ENCODE results near the gene COQ9.

The COQ9 gene

GRCh38 chr16:57479205-57479975 is 32.1 kb downstream of the COQ9 start (continued):
- TF ChIP-seq ZNF473 (tag by site-specific recombination; IDR thresholded peaks at IDR 0.05) (no peak), ZNF513 (tag by site-specific recombination; IDR thresholded peaks at IDR 0.05) (peak; percentile 46), ZNF768 (tag by site-specific recombination; IDR thresholded peaks at IDR 0.05) (no peak), ZNF837 (tag by site-specific recombination; IDR thresholded peaks at IDR 0.05) (no peak), ZBTB48 (tag by site-specific recombination; IDR thresholded peaks at IDR 0.05) (no peak), KLF7 (tag by site-specific recombination; IDR thresholded peaks at IDR 0.05; ENCODE audit: borderline replicate concordance) (no peak), HOXC10 (CRISPR knock-in tag; IDR thresholded peaks at IDR 0.05) (no peak), ZNF692 (tag by site-specific recombination; IDR thresholded peaks at IDR 0.05) (no peak), ZNF488 (tag by site-specific recombination; IDR thresholded peaks at IDR 0.05) (no peak), TRIM28 (IDR thresholded peaks at IDR 0.05; ENCODE audit: borderline replicate concordance, low read length) (no peak), ZNF274 (IDR thresholded peaks at IDR 0.05; ENCODE audit: low read length) (no peak), ZNF274 (tag by site-specific recombination; IDR thresholded peaks at IDR 0.05; ENCODE audit: borderline replicate concordance) (no peak), ZNF571 (tag by site-specific recombination; IDR thresholded peaks at IDR 0.05) (no peak), ZNF416 (tag by site-specific recombination; IDR thresholded peaks at IDR 0.05) (no peak), BCL11A (tag by site-specific recombination; IDR thresholded peaks at IDR 0.05; ENCODE audit: low read depth) (no peak), ZNF596 (tag by site-specific recombination; IDR thresholded peaks at IDR 0.05) (no peak), PATZ1 (tag by site-specific recombination; IDR thresholded peaks at IDR 0.05) (no peak), BCL11B (tag by site-specific recombination; IDR thresholded peaks at IDR 0.05; ENCODE audit: low read depth) (no peak), ZNF138 (tag by site-specific recombination; IDR thresholded peaks at IDR 0.05; ENCODE audit: borderline replicate concordance) (no peak), ZNF433 (tag by site-specific recombination; IDR thresholded peaks at IDR 0.05; ENCODE audit: low read depth) (no peak), HOXD13 (CRISPR knock-in tag; IDR thresholded peaks at IDR 0.05; ENCODE audit: borderline replicate concordance) (no peak), ZSCAN5A (tag by site-specific recombination; IDR thresholded peaks at IDR 0.05) (no peak), ZNF157 (tag by site-specific recombination; IDR thresholded peaks at IDR 0.05) (no peak)
- TF ChIP-seq, protein P1, sequence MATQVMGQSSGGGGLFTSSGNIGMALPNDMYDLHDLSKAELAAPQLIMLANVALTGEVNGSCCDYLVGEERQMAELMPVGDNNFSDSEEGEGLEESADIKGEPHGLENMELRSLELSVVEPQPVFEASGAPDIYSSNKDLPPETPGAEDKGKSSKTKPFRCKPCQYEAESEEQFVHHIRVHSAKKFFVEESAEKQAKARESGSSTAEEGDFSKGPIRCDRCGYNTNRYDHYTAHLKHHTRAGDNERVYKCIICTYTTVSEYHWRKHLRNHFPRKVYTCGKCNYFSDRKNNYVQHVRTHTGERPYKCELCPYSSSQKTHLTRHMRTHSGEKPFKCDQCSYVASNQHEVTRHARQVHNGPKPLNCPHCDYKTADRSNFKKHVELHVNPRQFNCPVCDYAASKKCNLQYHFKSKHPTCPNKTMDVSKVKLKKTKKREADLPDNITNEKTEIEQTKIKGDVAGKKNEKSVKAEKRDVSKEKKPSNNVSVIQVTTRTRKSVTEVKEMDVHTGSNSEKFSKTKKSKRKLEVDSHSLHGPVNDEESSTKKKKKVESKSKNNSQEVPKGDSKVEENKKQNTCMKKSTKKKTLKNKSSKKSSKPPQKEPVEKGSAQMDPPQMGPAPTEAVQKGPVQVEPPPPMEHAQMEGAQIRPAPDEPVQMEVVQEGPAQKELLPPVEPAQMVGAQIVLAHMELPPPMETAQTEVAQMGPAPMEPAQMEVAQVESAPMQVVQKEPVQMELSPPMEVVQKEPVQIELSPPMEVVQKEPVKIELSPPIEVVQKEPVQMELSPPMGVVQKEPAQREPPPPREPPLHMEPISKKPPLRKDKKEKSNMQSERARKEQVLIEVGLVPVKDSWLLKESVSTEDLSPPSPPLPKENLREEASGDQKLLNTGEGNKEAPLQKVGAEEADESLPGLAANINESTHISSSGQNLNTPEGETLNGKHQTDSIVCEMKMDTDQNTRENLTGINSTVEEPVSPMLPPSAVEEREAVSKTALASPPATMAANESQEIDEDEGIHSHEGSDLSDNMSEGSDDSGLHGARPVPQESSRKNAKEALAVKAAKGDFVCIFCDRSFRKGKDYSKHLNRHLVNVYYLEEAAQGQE (tag by site-specific recombination; IDR thresholded peaks at IDR 0.05): no peak
- TF ChIP-seq, protein P2, sequence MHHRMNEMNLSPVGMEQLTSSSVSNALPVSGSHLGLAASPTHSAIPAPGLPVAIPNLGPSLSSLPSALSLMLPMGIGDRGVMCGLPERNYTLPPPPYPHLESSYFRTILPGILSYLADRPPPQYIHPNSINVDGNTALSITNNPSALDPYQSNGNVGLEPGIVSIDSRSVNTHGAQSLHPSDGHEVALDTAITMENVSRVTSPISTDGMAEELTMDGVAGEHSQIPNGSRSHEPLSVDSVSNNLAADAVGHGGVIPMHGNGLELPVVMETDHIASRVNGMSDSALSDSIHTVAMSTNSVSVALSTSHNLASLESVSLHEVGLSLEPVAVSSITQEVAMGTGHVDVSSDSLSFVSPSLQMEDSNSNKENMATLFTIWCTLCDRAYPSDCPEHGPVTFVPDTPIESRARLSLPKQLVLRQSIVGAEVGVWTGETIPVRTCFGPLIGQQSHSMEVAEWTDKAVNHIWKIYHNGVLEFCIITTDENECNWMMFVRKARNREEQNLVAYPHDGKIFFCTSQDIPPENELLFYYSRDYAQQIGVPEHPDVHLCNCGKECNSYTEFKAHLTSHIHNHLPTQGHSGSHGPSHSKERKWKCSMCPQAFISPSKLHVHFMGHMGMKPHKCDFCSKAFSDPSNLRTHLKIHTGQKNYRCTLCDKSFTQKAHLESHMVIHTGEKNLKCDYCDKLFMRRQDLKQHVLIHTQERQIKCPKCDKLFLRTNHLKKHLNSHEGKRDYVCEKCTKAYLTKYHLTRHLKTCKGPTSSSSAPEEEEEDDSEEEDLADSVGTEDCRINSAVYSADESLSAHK (tag by site-specific recombination; IDR thresholded peaks at IDR 0.05): no peak
